NCI-H1436 treated with DMSO at 0.1 percent for 48 hours (cell line): ENCODE data around the gene KRT23.
"Not testable (repeated sequence)": the region's sequence is repeated elsewhere in the genome, so short reads cannot be mapped to it uniquely, and the experiment has no call there.

ENCODE experiments used
- DNase-seq: peaks from one replicate; lab custom pipeline; 2025; lab: John Stamatoyannopoulos, UW

The KRT23 gene

GRCh38 chr17:40949418-40949817, 12.0 kb upstream of the KRT23 start:
- DNase-seq, result no peak

GRCh38 chr17:40947929-40948328, 10.5 kb upstream of the KRT23 start:
- DNase-seq, result no peak

- DNase-seq, result no peak
Observed at GRCh38 chr17:40945414-40945813, 8.0 kb upstream of the KRT23 start.

- DNase-seq, result no peak
Observed at GRCh38 chr17:40944531-40944930, 7.1 kb upstream of the KRT23 start.

GRCh38 chr17:40942553-40942952, 5.1 kb upstream of the KRT23 start:
- DNase-seq, result no peak

- no peak for DNase-seq
Observed at GRCh38 chr17:40940266-40940665, 2.8 kb upstream of the KRT23 start.

GRCh38 chr17:40938981-40939380, 1.5 kb upstream of the KRT23 start:
- no peak for DNase-seq

GRCh38 chr17:40936976-40937375, 470 bp downstream of the KRT23 start:
- DNase-seq, result no peak

GRCh38 chr17:40936437-40936971, 942 bp downstream of the KRT23 start:
- DNase-seq, result no peak

- DNase-seq, result no peak
Observed at GRCh38 chr17:40935624-40936023, 1.8 kb downstream of the KRT23 start.

- DNase-seq, result no peak
Observed at GRCh38 chr17:40932608-40933007, 4.8 kb downstream of the KRT23 start.

- no peak for DNase-seq
Observed at GRCh38 chr17:40931311-40931710, 6.1 kb downstream of the KRT23 start.

- no peak for DNase-seq
Observed at GRCh38 chr17:40926341-40926740, 11.1 kb downstream of the KRT23 start.

- DNase-seq, result no peak
Observed at GRCh38 chr17:40922239-40922638, 15.2 kb downstream of the KRT23 start.

GRCh38 chr17:40921026-40921425, 16.4 kb downstream of the KRT23 start:
- DNase-seq, result no peak

GRCh38 chr17:40917116-40917515, 20.3 kb downstream of the KRT23 start:
- not testable (repeated sequence) for DNase-seq

- DNase-seq, result no peak
Observed at GRCh38 chr17:40916366-40916765, 21.1 kb downstream of the KRT23 start.

GRCh38 chr17:40915721-40916256, 21.7 kb downstream of the KRT23 start:
- DNase-seq, result no peak

GRCh38 chr17:40915199-40915661, 22.2 kb downstream of the KRT23 start:
- DNase-seq, result no peak

GRCh38 chr17:40914075-40914855, 23.2 kb downstream of the KRT23 start:
- no peak for DNase-seq

- no peak for DNase-seq
Observed at GRCh38 chr17:40912486-40913210, 24.8 kb downstream of the KRT23 start.

- no peak for DNase-seq
Observed at GRCh38 chr17:40910441-40910841, 27.0 kb downstream of the KRT23 start.

- DNase-seq, result no peak
Observed at GRCh38 chr17:40909755-40910154, 27.7 kb downstream of the KRT23 start.
